Transverse colon (tissue), 4 donors: ENCODE data around the gene WNT5A. TPM values are rescaled to one million over a fixed set of nuclear protein-coding genes. Genes with fewer than 3 reads are reported as not detected.
A peak's percentile ranks its signal among the peaks of the same experiment; 100 is the strongest.

Experiments
- DNase-seq: peaks from one replicate; pipeline ENCODE4 v3.0.0-alpha.2; 2019
- H3K27ac ChIP-seq, 4 donors: fragments of 200-600 bp; sonication (generic); 2 replicates each; pipeline ENCODE4 v1.5.1; 2016 to 2018; ENCODE audit warnings: inconsistent platforms in 4 of 4
- H3K27me3 ChIP-seq: fragments of 200-600 bp; sonication (generic); 2 replicates; pipeline ENCODE4 v1.5.1; 2017; ENCODE audit warnings: inconsistent platforms
- H3K36me3 ChIP-seq, 4 donors: fragments of 200-600 bp; sonication (generic); 2 replicates each; pipeline ENCODE4 v1.5.1; 2017 to 2019; ENCODE audit warnings: inconsistent platforms in 4 of 4
- H3K4me1 ChIP-seq, 4 donors: fragments of 200-600 bp; sonication (generic); 2 replicates each; pipeline ENCODE4 v1.5.1; 2017 to 2020; ENCODE audit warnings: inconsistent platforms in 4 of 4
- H3K4me3 ChIP-seq, 4 donors: fragments of 200-600 bp; sonication (generic); 1 replicate in 1 of 4; 2 replicates in 3 of 4; pipeline versions ENCODE4 v1.5.1 to v1.6.1; 2017 to 2019; ENCODE audit warnings: inconsistent platforms in 4 of 4
- H3K9me3 ChIP-seq, 2 donors: fragments of 200-600 bp; sonication (generic); 2 replicates each; pipeline ENCODE4 v1.5.1; 2017 to 2019; ENCODE audit warnings: inconsistent platforms in 2 of 2
- EP300 ChIP-seq: sonication (generic); formaldehyde crosslinking; IDR thresholded peaks from one replicate; pipeline ENCODE4 v1.6.1; 2017; ENCODE audit warnings: antibody characterized with exemption, low read depth
- POLR2A ChIP-seq: fragments of 450-650 bp; IDR thresholded peaks from one replicate; pipeline ENCODE4 v1.6.1; 2016; ENCODE audit warnings: antibody characterized with exemption, mild to moderate bottlenecking, moderate library complexity
- POLR2AphosphoS5 ChIP-seq, 3 donors: sonication (generic); formaldehyde crosslinking; IDR thresholded peaks; one replicate each; pipeline ENCODE4 v1.6.1; 2016; ENCODE audit warnings: antibody characterized with exemption in 3 of 3
- WGBS, 2 donors: methylation state at CpG; one replicate each; pipeline ENCODE4 v1.1.5; 2018; ENCODE audit warnings: low coverage in 1 of 2; 5-methylcytosine and 5-hydroxymethylcytosine counted together
- in situ Hi-C, 4 donors: fragments of 200-750 bp; cut with MboI; loops; one replicate each; pipeline versions ENCODE4 v1.15.0 to v1.15.1; 2017; ENCODE audit warnings: low sequenced_read_pairs in 3 of 4, low pct_ligation_motif_present in 1 of 4, low pct_unique_long_range_greater_than_20kb in 1 of 4
- intact Hi-C: fragments of 100-400 bp; cut with DNase I; formaldehyde crosslinking; loops from one replicate; pipeline ENCODE4 v1.15.1; 2023; ENCODE audit warnings: low total_unique reads
- total RNA-seq, 4 donors: library from RNA; depleted of rRNA; stranded (reverse); fragments of >200 nt; gene quantifications; one replicate each; pipeline ENCODE4 v1.1.0, GENCODE V29; 2016
- TF ChIP-seq, protein P1 (sequence below), 5 experiments: fragments of 200-600 bp in 3 of 5; fragments of 450-650 bp in 2 of 5; sonication (generic) in 3 of 5; IDR thresholded peaks; 1 replicate in 2 of 5; 2 replicates in 3 of 5; pipeline ENCODE4 v1.5.1; 2016 to 2017; ENCODE audit warnings: antibody characterized with exemption in 5 of 5, inconsistent platforms in 3 of 5, mild to moderate bottlenecking in 2 of 5, moderate library complexity in 1 of 5

WNT5A gene
- total RNA-seq, 4 donors from 2014 or later, result 2.6 to 15.9 (median 5.5) TPM

GRCh38 chr3:55445551-55445950, 41.6 kb downstream of the WNT5A start:
- Histone ChIP-seq H3K4me3 (no peak overlapping the region), H3K4me1 (peaks cover 0 to 37% (median 15%) of the 10 kb centered on the region in 4 donors), H3K36me3 (no peaks in the 10 kb centered on the region), H3K27me3 (no peaks in the 10 kb centered on the region), H3K27ac (peak overlapping the region; percentile 51 to 66 (median 62)), H3K9me3 (no peaks in the 10 kb centered on the region)
- no peak for TF ChIP-seq POLR2AphosphoS5 (IDR thresholded peaks at IDR 0.05)
- TF ChIP-seq EP300, result no peak
- TF ChIP-seq POLR2A, result no peak
- TF ChIP-seq, protein P1, sequence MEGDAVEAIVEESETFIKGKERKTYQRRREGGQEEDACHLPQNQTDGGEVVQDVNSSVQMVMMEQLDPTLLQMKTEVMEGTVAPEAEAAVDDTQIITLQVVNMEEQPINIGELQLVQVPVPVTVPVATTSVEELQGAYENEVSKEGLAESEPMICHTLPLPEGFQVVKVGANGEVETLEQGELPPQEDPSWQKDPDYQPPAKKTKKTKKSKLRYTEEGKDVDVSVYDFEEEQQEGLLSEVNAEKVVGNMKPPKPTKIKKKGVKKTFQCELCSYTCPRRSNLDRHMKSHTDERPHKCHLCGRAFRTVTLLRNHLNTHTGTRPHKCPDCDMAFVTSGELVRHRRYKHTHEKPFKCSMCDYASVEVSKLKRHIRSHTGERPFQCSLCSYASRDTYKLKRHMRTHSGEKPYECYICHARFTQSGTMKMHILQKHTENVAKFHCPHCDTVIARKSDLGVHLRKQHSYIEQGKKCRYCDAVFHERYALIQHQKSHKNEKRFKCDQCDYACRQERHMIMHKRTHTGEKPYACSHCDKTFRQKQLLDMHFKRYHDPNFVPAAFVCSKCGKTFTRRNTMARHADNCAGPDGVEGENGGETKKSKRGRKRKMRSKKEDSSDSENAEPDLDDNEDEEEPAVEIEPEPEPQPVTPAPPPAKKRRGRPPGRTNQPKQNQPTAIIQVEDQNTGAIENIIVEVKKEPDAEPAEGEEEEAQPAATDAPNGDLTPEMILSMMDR (IDR thresholded peaks at IDR 0.05), result no peak
- peak; percentile 74 for DNase-seq
- intact Hi-C loops (no loop called here), in situ Hi-C loops (no loop called here)
- 48 to 79% methylated on average over 3 to 6 of the region's 6 CpGs for WGBS, 2 donors

- DNase-seq, result no peak
- intact Hi-C loops, result no loop called here
- Histone ChIP-seq H3K9me3 (no peaks in the 10 kb centered on the region), H3K27me3 (no peaks in the 10 kb centered on the region), H3K4me1 (peaks cover 0 to 26% (median 8%) of the 10 kb centered on the region in 4 donors), H3K27ac (no peak overlapping the region), H3K4me3 (no peak overlapping the region), H3K36me3 (no peaks in the 10 kb centered on the region)
- in situ Hi-C loops, result no loop called here
- WGBS, 2 donors, result 86% methylated on average over 3 of the region's 3 CpGs; no CpG with 5 or more reads in 1 of the 2 donors
- TF ChIP-seq POLR2AphosphoS5 (IDR thresholded peaks at IDR 0.05) (no peak), POLR2A (no peak)
These were observed 43.8 kb downstream of the WNT5A start for GRCh38 chr3:55443346-55443745.

- DNase-seq, result no peak
- in situ Hi-C loops, result no loop called here
- Histone ChIP-seq H3K27ac (no peak overlapping the region), H3K4me3 (no peak overlapping the region), H3K27me3 (no peaks in the 10 kb centered on the region), H3K36me3 (no peaks in the 10 kb centered on the region), H3K9me3 (no peaks in the 10 kb centered on the region), H3K4me1 (peaks cover 0 to 26% (median 8%) of the 10 kb centered on the region in 4 donors)
- TF ChIP-seq POLR2AphosphoS5 (IDR thresholded peaks at IDR 0.05), result no peak
- WGBS, 2 donors, result 68 to 83% methylated on average over 2 to 3 of the region's 3 CpGs
- intact Hi-C loops, result no loop called here
These were observed 44.2 kb downstream of the WNT5A start for GRCh38 chr3:55442861-55443260.

DNA sequence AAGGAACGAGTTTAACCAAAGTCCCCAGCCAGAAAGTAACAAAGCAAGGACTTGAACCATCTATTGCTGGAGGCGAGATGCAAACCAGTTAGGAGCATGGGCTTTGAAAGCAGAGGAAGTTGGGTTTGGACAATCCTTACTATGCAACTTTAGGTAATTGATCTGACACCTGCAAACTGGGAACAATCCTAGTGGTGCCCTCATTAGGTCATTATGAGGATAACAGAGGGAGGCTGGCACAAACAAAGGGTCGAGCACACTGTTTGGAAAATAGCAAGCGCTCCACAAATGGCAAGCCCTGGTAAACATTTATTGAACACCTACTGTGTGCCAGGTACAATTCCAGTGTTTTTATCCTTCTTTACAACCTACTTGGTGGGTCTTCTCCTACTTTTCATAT, 45.6 kb downstream of the WNT5A start:
- no peak for TF ChIP-seq POLR2AphosphoS5 (IDR thresholded peaks at IDR 0.05)
- TF ChIP-seq, protein P1 (IDR thresholded peaks at IDR 0.05), result no peak
- Histone ChIP-seq H3K9me3 (no peaks in the 10 kb centered on the region), H3K4me3 (no peak overlapping the region), H3K36me3 (no peaks in the 10 kb centered on the region), H3K27ac (no peak overlapping the region), H3K4me1 (peaks cover 0 to 16% (median 4%) of the 10 kb centered on the region in 4 donors), H3K27me3 (no peaks in the 10 kb centered on the region)
- in situ Hi-C loops (no loop called here), intact Hi-C loops (no loop called here)
- WGBS, 2 donors, result 66 to 72% methylated on average over 2 to 4 of the region's 4 CpGs
- DNase-seq, result no peak

- intact Hi-C loops, result no loop called here
- Histone ChIP-seq H3K9me3 (no peaks in the 10 kb centered on the region), H3K4me3 (no peak overlapping the region), H3K4me1 (peaks cover 0 to 8% (median 0%) of the 10 kb centered on the region in 4 donors), H3K36me3 (no peaks in the 10 kb centered on the region), H3K27ac (no peak overlapping the region), H3K27me3 (no peaks in the 10 kb centered on the region)
- DNase-seq, result no peak
- in situ Hi-C loops, result no loop called here
- WGBS, 2 donors, result 85% methylated on average over 2 of the region's 2 CpGs; no CpG with 5 or more reads in 1 of the 2 donors
- TF ChIP-seq, protein P1 (IDR thresholded peaks at IDR 0.05), result no peak
- TF ChIP-seq POLR2A (no peak), EP300 (no peak), POLR2AphosphoS5 (IDR thresholded peaks at IDR 0.05) (no peak)
These were observed 46.9 kb downstream of the WNT5A start for GRCh38 chr3:55440104-55440708.
